ENCODE results near the gene FAAP100. TPM values are rescaled to one million over a fixed set of nuclear protein-coding genes. Genes with fewer than 3 reads are reported as not detected.

The FAAP100 gene
- total RNA-seq, 1 donor from 2014 or later = 15.4 TPM

- intact Hi-C loops (cut with micrococcal nuclease) = no loop called here
- no peak for DNase-seq
- peak; percentile 4 for ATAC-seq
These were observed 5.3 kb upstream of the FAAP100 start for GRCh38 chr17:81557276-81558114.

- DNase-seq (peak; percentile 12), ATAC-seq (no peak)
- intact Hi-C loops (cut with micrococcal nuclease) = no loop called here
These were observed 4.7 kb upstream of the FAAP100 start for GRCh38 chr17:81556863-81557262.

GRCh38 chr17:81556175-81556691, 4.1 kb upstream of the FAAP100 start:
- intact Hi-C loops (cut with micrococcal nuclease) = no loop called here
- DNase-seq (peak; percentile 33), ATAC-seq (peak; percentile 51)

GRCh38 chr17:81553616-81554181, 1.5 kb upstream of the FAAP100 start:
- ATAC-seq = no peak
- intact Hi-C loops (cut with micrococcal nuclease) = no loop called here
- DNase-seq = peak; percentile 41

GRCh38 chr17:81553018-81553615, 964 bp upstream of the FAAP100 start:
- peak; percentile 74 for DNase-seq
- peak; percentile 49 for ATAC-seq
- intact Hi-C loops (cut with micrococcal nuclease) = no loop called here

- intact Hi-C loops (cut with micrococcal nuclease) = no loop called here
- ATAC-seq (peak; percentile 21), DNase-seq (peak; percentile 50)
These were observed 502 bp downstream of the FAAP100 start for GRCh38 chr17:81551458-81552243.

GRCh38 chr17:81550830-81551457, 1.2 kb downstream of the FAAP100 start:
- ATAC-seq (no peak), DNase-seq (peak; percentile 25)
- intact Hi-C loops (cut with micrococcal nuclease) = no loop called here

- ATAC-seq = no peak
- DNase-seq = peak; percentile 26
- intact Hi-C loops (cut with micrococcal nuclease) = no loop called here
These were observed 1.9 kb downstream of the FAAP100 start for GRCh38 chr17:81550285-81550684.

- no peak for DNase-seq
- ATAC-seq = no peak
- intact Hi-C loops (cut with micrococcal nuclease) = no loop called here
These were observed 2.3 kb downstream of the FAAP100 start for GRCh38 chr17:81549826-81550225.

- no peak for ATAC-seq
- peak; percentile 24 for DNase-seq
These were observed 3.1 kb downstream of the FAAP100 start for GRCh38 chr17:81549031-81549557.

GRCh38 chr17:81547614-81547982, 4.6 kb downstream of the FAAP100 start:
- ATAC-seq = no peak
- no peak for DNase-seq
- intact Hi-C loops (cut with micrococcal nuclease) = no loop called here

More at GRCh38 chr17:81549031-81549557, 3.1 kb downstream of the FAAP100 start:
- intact Hi-C loops (cut with micrococcal nuclease) = no loop called here

- ATAC-seq (no peak), DNase-seq (no peak)
- intact Hi-C loops (cut with micrococcal nuclease) = no loop called here
These were observed 5.1 kb downstream of the FAAP100 start for GRCh38 chr17:81546906-81547613.

GRCh38 chr17:81545160-81545949, 6.8 kb downstream of the FAAP100 start:
- DNase-seq = no peak
- no peak for ATAC-seq
- intact Hi-C loops (cut with micrococcal nuclease) = no loop called here

- intact Hi-C loops (cut with micrococcal nuclease) = no loop called here
- ATAC-seq = no peak
- no peak for DNase-seq
These were observed 7.7 kb downstream of the FAAP100 start for GRCh38 chr17:81544281-81544974.

- intact Hi-C loops (cut with micrococcal nuclease) = no loop called here
- DNase-seq = no peak
- no peak for ATAC-seq
These were observed 8.4 kb downstream of the FAAP100 start for GRCh38 chr17:81543756-81544155.

- intact Hi-C loops (cut with micrococcal nuclease) = no loop called here
- DNase-seq (peak; percentile 71), ATAC-seq (peak; percentile 89)
These were observed 8.8 kb downstream of the FAAP100 start for GRCh38 chr17:81543339-81543675.

Data from left ventricle myocardium superior (tissue), 1 donor.